HL-60 (cell line): Measurements from ENCODE around the gene AGPAT4.
"Not testable (repeated sequence)": the region's sequence is repeated elsewhere in the genome, so short reads cannot be mapped to it uniquely, and the experiment has no call there.

Experiments
- DNase-seq, 2 experiments: peaks; one replicate each; pipeline ENCODE4 v3.0.0-alpha.2; 2010 to 2020; ENCODE audit warnings: low read depth in 1 of 2, low spot score in 1 of 2
- H3K27ac ChIP-seq: fragments of 250-450 bp; sonication (Bioruptor Pico); replicated peaks from 2 replicates; pipeline ENCODE4 v1.5.1; 2020; ENCODE audit warnings: mild to moderate bottlenecking, moderate library complexity
- H3K27me3 ChIP-seq: fragments of 250-450 bp; sonication (Bioruptor Pico); 2 replicates; pipeline ENCODE4 v1.5.1; 2021; ENCODE audit warnings: mild to moderate bottlenecking, moderate library complexity; ENCODE audit not compliant: insufficient read depth, poor library complexity, severe bottlenecking
- H3K4me3 ChIP-seq: replicated peaks from 2 replicates; pipeline ENCODE4 v1.5.1; 2011; ENCODE audit warnings: mild to moderate bottlenecking, control low read depth, low read length; ENCODE audit not compliant: insufficient read depth
- CTCF ChIP-seq: IDR thresholded peaks from one replicate; pipeline ENCODE4 v1.5.1; 2011; ENCODE audit warnings: low read length, control low read depth, inconsistent platforms; ENCODE audit not compliant: insufficient read depth
- GABPA ChIP-seq: IDR thresholded peaks from 2 replicates; pipeline ENCODE4 v1.6.1; 2012; ENCODE audit warnings: low read depth
- POLR2AphosphoS5 ChIP-seq: IDR thresholded peaks from 2 replicates; pipeline ENCODE4 v1.6.1; 2012; ENCODE audit warnings: low read depth
- REST ChIP-seq: IDR thresholded peaks from 2 replicates; pipeline ENCODE4 v1.6.1; 2012; ENCODE audit warnings: low read depth; ENCODE audit not compliant: insufficient replicate concordance
- SPI1 ChIP-seq: IDR thresholded peaks from 2 replicates; pipeline ENCODE4 v1.6.1; 2012; ENCODE audit warnings: low read depth, mild to moderate bottlenecking, borderline replicate concordance

The AGPAT4 gene

DNA sequence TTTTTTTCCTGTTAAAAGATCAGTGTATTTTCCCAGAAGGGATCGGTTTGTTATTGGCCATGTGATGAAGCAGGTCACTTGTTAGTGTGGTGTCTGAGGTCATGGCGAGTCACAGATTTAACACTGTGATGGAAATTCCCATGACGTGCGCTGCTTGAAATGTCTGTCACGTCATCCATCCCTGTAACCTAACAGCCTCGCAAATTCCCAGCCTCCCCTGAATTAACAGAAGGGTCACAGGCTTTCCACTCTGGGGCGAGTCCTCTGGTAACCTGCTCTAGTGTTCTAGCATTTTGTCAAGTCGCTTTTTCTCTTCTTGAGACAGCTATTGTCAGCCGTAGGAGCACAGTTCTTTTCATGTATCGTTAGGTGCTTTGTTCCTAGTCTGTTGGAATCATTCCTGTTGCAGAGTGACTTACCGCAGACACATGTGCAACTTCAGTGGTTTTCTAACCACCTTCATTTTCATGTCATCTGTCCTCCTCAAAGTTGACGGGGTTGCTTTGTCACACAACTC, 145.1 kb downstream of the AGPAT4 start:
- TF ChIP-seq REST (no peak), POLR2AphosphoS5 (no peak), CTCF (no peak), SPI1 (no peak), GABPA (no peak)
- no peak for DNase-seq
- Histone ChIP-seq H3K27me3 (no peaks in the 10 kb centered on the region), H3K27ac (no peak overlapping the region), H3K4me3 (no peak overlapping the region)

- TF ChIP-seq REST (no peak), SPI1 (no peak), POLR2AphosphoS5 (no peak), GABPA (no peak)
- H3K27ac ChIP-seq, result no peak overlapping the region
- no peak overlapping the region for H3K4me3 ChIP-seq
Observed at GRCh38 chr6:161128230-161128629, 145.6 kb downstream of the AGPAT4 start.

DNA sequence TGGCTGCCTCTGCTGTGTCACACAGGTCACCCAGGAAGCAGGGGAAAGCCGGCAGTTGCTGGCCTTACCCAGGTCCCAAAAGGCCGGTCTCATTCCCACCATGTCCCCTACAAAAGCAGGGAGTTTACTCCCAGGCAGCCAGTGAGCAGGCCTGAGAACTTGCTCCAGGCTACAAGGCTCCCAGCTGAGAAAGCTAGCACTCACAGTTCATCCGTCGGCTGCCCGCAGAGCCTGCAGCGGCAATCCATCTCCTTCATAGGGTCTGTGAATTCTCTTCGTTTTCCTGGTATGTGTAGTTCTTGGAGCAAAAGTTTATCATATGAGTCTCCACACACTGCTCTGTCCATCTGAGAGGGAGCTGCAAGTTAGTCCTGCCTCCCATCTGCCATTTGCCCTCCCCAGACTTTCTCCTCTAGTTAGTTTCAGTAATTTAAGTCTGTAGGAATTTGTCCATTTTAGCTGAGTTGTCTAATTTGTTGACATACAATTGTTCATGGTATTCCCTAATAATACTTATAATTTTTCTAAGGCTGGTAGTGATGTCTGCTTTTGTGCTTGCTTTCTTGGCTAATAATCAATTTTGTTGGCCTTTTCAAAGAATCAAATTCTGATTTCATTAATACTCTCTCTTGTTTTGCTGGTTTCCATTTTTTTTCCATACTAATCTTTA, 146.7 kb downstream of the AGPAT4 start:
- no peak for DNase-seq
- no peak for TF ChIP-seq POLR2AphosphoS5
- no peak for TF ChIP-seq GABPA
- Histone ChIP-seq H3K4me3 (no peak overlapping the region), H3K27me3 (no peaks in the 10 kb centered on the region), H3K27ac (no peak overlapping the region)

More at GRCh38 chr6:161128230-161128629, 145.6 kb downstream of the AGPAT4 start:
- no peak for DNase-seq
- H3K27me3 ChIP-seq, result no peaks in the 10 kb centered on the region

- no peak for TF ChIP-seq REST
- no peak for TF ChIP-seq GABPA
- TF ChIP-seq CTCF, result no peak
- TF ChIP-seq POLR2AphosphoS5, result no peak
- no peak for TF ChIP-seq SPI1
- no peak overlapping the region for H3K4me3 ChIP-seq
- no peaks in the 10 kb centered on the region for H3K27me3 ChIP-seq
- no peak overlapping the region for H3K27ac ChIP-seq
- DNase-seq, result no peak
Observed at GRCh38 chr6:161125591-161125990, 148.3 kb downstream of the AGPAT4 start.

DNA sequence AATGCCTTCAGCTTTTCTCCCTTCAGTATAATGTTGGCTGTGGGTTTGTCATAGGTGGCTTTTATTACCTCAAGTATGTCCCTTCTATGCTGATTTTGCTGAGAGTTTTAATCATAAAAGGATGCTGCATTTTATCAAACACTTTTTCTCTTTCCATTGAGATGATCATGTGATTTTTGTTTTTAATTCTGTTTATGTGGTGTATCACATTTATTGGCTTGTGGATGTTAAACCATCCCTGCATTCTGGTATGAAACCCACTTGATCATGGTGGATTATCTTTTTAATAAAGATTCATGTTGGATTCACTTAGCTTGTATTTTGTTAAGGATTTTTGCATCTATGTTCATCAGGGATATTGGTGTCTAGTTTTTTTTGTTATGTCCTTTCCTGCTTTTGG, 150.5 kb downstream of the AGPAT4 start:
- not testable (repeated sequence) for H3K4me3 ChIP-seq, DNase-seq, H3K27me3 ChIP-seq, H3K27ac ChIP-seq
